Stimulated activated CD4-positive, alpha-beta T cell treated with anti-CD3 and anti-CD28 coated beads, Interleukin-1b, Interleukin-23, amount 100 ng/mL, for 4 hours (primary cell): ENCODE measurements around the gene BPIFA3.

Experiments
- DNase-seq, 2 donors: peaks; one replicate each; pipeline ENCODE4 v3.0.0-alpha.2; 2020; ENCODE audit warnings: low read depth in 2 of 2

BPIFA3 gene

DNA sequence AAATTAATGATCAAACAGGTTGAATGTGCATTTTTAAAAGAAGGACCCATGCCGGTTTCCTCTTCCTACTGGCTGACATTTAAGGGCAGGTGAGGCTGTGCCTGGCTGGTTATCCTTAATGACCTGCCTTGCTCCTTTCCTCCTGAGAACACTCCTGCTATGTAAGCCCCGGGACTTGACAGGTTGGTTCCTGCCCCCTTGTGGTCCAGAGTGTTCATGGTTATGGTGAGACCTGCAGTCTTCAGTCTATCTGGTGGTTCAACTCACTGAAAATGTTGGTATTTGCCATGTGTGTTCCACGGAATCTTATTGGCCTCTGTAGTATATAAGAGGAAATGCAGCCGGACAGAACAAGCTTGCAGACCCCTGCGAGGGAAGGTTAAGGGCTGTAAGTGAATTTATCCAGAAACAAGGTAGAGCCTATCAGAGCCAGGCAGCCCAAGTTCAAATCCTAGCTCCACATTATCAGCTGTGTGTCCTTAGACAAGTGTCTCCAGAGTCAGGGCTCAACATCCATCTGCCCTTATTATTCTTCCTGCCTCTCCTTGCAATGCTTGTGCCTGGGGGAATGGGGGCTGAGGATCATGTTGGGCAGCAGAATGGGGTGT is 5.2 kb upstream of the BPIFA3 start:
- DNase-seq = no peak

DNA sequence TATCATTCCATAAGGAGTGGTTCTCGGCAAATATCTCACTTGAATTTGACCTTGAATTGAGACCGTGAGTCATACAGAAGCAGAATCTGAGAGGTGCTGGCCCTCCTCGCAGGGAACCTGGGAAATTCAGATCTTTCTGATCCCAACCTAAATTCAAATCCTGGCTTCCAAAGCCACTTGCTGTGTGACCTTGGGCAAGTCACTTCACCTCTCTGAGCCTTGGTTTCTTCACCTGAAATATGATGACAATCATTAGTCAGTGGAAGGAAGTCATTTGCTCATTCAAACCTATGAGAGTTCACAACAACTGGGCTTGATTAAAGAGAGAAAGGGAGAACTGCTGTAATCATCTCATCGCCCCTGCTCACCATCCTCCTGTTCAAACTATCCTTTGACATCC is 7.2 kb downstream of the BPIFA3 start:
- no peak for DNase-seq

GRCh38 chr20:33229843-33230242 is 12.7 kb downstream of the BPIFA3 start:
- no peak for DNase-seq

DNA sequence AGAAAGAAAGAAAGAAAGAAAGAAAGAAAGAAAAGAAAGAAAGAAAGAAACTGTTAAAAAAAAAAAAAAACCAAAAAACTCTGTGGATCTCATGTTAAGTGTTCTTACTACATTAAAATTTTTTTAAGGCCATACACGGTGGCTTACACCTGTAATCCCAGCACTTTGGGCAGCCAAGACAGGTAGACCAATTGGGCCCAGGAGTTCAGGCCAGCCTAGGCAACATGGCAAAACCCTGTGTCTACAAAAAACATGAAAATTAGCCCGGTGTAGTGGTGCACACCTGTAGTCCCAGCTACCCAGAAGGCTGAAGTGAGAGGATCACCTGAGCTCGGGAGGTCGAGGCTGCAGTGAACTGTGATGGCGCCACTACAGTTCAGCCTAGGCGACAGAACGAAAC is 14.1 kb downstream of the BPIFA3 start:
- DNase-seq = no peak

- DNase-seq = no peak
Measured at GRCh38 chr20:33232486-33233072, 15.4 kb downstream of the BPIFA3 start.

- DNase-seq = no peak
Measured at GRCh38 chr20:33233129-33233774, 16.1 kb downstream of the BPIFA3 start.

DNA sequence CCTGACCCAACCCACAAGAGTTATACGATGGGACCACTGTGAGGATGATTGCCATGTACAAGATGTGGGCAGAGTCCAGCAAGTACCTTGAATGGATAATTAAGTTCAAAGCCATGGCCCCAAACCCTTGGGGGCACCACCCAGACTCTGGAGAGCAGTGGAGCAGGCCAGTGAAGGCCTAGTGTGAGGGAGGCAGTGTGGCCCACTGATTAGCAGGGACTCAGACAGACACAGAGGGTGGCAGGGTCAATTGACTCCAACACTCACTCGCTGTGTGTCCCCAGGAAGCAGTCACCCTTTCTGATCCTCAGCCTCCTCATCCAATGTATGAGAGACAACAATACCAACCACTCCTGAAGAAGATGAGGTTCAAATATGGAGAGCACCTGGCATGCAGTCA is 16.9 kb downstream of the BPIFA3 start:
- DNase-seq = no peak

DNA sequence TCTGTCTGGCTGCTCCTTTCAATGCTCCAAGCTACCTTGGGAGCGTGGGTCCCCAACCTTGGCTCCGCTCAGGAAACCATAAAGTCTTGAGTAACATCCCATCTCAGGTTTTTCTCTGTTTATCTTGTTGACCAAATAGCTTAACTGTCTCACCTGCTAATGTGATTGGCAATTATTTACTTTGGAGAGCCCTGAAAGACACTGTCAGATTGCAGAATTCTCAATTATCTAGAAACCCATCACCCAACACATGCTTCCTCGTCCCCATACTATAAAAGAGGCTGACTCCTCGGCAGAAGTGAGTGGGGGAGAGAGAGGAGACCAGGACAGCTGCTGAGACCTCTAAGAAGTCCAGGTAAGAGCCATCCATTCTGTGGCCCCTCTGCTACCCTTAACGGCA is 18.5 kb downstream of the BPIFA3 start, which contains the start of gene BPIFA1:
Gene BPIFA1 (plus strand): TSS at position 301 of the 400 bp plus-strand sequence. CDS start 1,716 bp downstream, outside the sequence.
- DNase-seq = no peak

- DNase-seq = no peak
Measured at GRCh38 chr20:33236351-33236750, 19.2 kb downstream of the BPIFA3 start.

- DNase-seq = no peak
Measured at GRCh38 chr20:33237989-33238388, 20.8 kb downstream of the BPIFA3 start.

GRCh38 chr20:33239418-33239817 is 22.3 kb downstream of the BPIFA3 start:
- DNase-seq = no peak

GRCh38 chr20:33239979-33240736 is 23.0 kb downstream of the BPIFA3 start:
- no peak for DNase-seq

- no peak for DNase-seq
Measured at GRCh38 chr20:33240923-33241322, 23.8 kb downstream of the BPIFA3 start.

- DNase-seq = no peak
Measured at GRCh38 chr20:33242319-33243100, 25.4 kb downstream of the BPIFA3 start.

- DNase-seq = no peak
Measured at GRCh38 chr20:33246077-33246476, 28.9 kb downstream of the BPIFA3 start.

- no peak for DNase-seq
Measured at GRCh38 chr20:33249456-33249855, 32.3 kb downstream of the BPIFA3 start.

GRCh38 chr20:33250666-33251065 is 33.5 kb downstream of the BPIFA3 start:
- no peak for DNase-seq

GRCh38 chr20:33251496-33251895 is 34.3 kb downstream of the BPIFA3 start:
- DNase-seq = no peak

- DNase-seq = no peak
Measured at GRCh38 chr20:33252460-33252859, 35.3 kb downstream of the BPIFA3 start.

- DNase-seq = no peak
Measured at GRCh38 chr20:33255005-33255404, 37.9 kb downstream of the BPIFA3 start.

DNA sequence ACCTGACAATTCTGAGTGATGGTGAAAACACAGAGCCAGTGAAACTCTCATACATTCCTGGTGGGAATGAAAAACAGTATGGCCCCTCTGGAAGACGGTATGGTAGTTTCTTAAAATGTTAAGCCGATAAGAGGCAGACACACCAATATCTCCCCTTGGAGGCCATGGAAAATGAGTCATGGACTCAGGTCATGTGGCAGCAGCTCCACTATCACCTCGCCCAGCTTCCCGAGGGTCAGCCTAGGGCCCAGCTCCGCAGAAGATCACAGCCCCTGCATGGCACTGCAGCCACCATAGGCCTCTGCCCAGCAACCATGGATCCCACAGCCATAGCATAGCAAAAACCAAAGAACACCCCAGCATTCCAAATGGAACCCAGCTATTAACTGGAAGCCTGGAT is 40.1 kb downstream of the BPIFA3 start:
- no peak for DNase-seq

DNA sequence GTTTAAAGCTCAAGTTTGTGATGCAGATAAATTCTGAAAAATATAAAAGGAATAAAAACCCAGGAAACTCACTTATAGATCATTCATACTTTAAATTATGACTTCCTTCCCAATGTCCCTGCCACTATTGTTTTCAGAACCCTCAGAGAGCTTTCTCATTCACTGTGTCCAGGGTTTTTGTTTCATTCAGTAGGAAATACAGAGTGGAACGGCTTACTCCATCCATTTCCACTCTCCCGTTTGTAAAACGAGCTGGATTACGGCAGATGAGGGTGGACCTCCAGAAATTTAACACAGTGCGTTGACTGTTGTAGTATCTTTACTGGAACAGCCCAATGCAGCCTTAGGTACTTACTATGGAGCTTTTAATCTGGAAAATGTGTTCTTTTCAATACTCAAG is 42.2 kb downstream of the BPIFA3 start:
- no peak for DNase-seq
